ENCODE measurements around the gene BTBD17. TPM values are rescaled to one million over a fixed set of nuclear protein-coding genes. Genes with fewer than 3 reads are reported as not detected.

Gene BTBD17
- total RNA-seq, 1 experiment from 2014 or later, result not detected

DNA sequence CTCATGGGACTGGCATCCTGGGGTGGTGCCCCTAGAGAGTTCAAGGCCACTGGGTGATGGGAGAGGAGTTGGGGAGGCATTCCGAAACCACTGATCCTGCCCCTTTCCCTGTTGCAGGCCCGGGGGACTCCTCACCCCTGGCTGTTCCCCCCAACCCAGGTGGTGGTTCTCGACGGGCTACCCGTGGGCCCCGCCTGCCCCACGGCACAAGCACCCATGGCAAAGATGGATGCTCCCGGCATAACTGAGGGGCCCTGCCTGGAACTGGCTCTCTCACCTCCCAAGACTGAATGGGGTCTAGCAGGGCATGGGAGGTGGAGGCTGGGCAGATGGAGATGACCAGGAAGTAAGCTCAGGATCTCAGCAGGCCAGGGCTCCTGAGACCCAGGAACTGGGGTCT is 6.6 kb downstream of the BTBD17 start:
- no peak overlapping the region for H3K4me2 ChIP-seq (ENCODE audit: low read length)
- no peak overlapping the region for H2AFZ ChIP-seq (ENCODE audit: low read depth, low read length, poor library complexity, severe bottlenecking)
- ChIA-PET CTCF (no interaction called here), RAD21 (ENCODE audit: low non-redundant PET in 1 of 2, low total read pairs in 2 of 2, uncharacterized antibody in 2 of 2, unreplicated experiment in 2 of 2) (no interaction called here), POLR2A (no interaction called here)
- H3K9ac ChIP-seq (ENCODE audit: low read length), result no peak overlapping the region
- no TSS peak for BruUV-seq (replicated peaks)
- H3K9me3 ChIP-seq (ENCODE audit: control insufficient read depth in 1 of 2, insufficient read depth in 1 of 2, low read depth in 1 of 2, low read length in 2 of 2), result no peaks in the 10 kb centered on the region
- ATAC-seq (no peak), DNase-seq (ENCODE audit: low read depth, low spot score) (no peak)
- H3K27ac ChIP-seq (ENCODE audit: low read depth, low read length), result no peak overlapping the region
- H3K4me1 ChIP-seq (ENCODE audit: control insufficient read depth in 1 of 2, insufficient read depth in 2 of 2, low read length in 2 of 2), result peaks cover 7 to 14% of the 10 kb centered on the region in 2 experiments; a peak in 3 of 4 replicates
- no peak overlapping the region for H3K4me3 ChIP-seq (replicated peaks in 1 of 2; ENCODE audit: low read depth in 1 of 2, low read length in 2 of 2)
- intact Hi-C loops (cut with micrococcal nuclease), result no loop called here
- H3K79me2 ChIP-seq (ENCODE audit: insufficient read depth, low read length), result no peaks in the 10 kb centered on the region
- H3K36me3 ChIP-seq (ENCODE audit: control insufficient read depth in 1 of 2, insufficient read depth in 2 of 2, low read length in 2 of 2), result no peaks in the 10 kb centered on the region
- H3K9me2 ChIP-seq (ENCODE audit: insufficient read depth), result no peaks in the 10 kb centered on the region
- no peaks in the 10 kb centered on the region for H4K20me1 ChIP-seq (ENCODE audit: insufficient read depth)
- no peaks in the 10 kb centered on the region for H3K27me3 ChIP-seq (ENCODE audit: insufficient read depth, low read length)
- no peak for TF ChIP-seq SIN3A (IDR thresholded peaks at IDR 0.05; ENCODE audit: low read depth)
- no peak for TF ChIP-seq SRF (IDR thresholded peaks at IDR 0.05; ENCODE audit: low read depth)
- TF ChIP-seq YY1 (IDR thresholded peaks at IDR 0.05; ENCODE audit: extremely low read depth, insufficient replicate concordance, low read depth, low read length), result no peak
- no peak for TF ChIP-seq TCF7L2 (IDR thresholded peaks at IDR 0.05; ENCODE audit: borderline replicate concordance, extremely low read depth, insufficient read depth, insufficient read length)
- no peak for TF ChIP-seq CEBPB (IDR thresholded peaks at IDR 0.05; ENCODE audit: low read depth)
- no peak for TF ChIP-seq EZH2 (IDR thresholded peaks at IDR 0.05)
- TF ChIP-seq ATF3 (IDR thresholded peaks at IDR 0.05), result no peak
- TF ChIP-seq CBX3 (IDR thresholded peaks at IDR 0.05; ENCODE audit: low read depth), result no peak
- TF ChIP-seq ELF1 (IDR thresholded peaks at IDR 0.05; ENCODE audit: borderline replicate concordance, low read depth), result no peak
- no peak for TF ChIP-seq EZH2phosphoT487 (IDR thresholded peaks at IDR 0.05; ENCODE audit: borderline replicate concordance)
- TF ChIP-seq, protein P1, sequence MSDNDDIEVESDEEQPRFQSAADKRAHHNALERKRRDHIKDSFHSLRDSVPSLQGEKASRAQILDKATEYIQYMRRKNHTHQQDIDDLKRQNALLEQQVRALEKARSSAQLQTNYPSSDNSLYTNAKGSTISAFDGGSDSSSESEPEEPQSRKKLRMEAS (IDR thresholded peaks at IDR 0.05), result no peak

- H3K4me3 ChIP-seq (replicated peaks in 1 of 2; ENCODE audit: low read depth in 1 of 2, low read length in 2 of 2), result no peak overlapping the region
- H3K9me2 ChIP-seq (ENCODE audit: insufficient read depth), result no peaks in the 10 kb centered on the region
- CTCF ChIA-PET, result no interaction called here
- POLR2A ChIA-PET, result no interaction called here
- BruUV-seq (replicated peaks), result no TSS peak
- ATAC-seq, result peak; percentile 23
- H3K9me3 ChIP-seq (ENCODE audit: control insufficient read depth in 1 of 2, insufficient read depth in 1 of 2, low read depth in 1 of 2, low read length in 2 of 2), result no peaks in the 10 kb centered on the region
- RAD21 ChIA-PET (ENCODE audit: low non-redundant PET in 1 of 2, low total read pairs in 2 of 2, uncharacterized antibody in 2 of 2, unreplicated experiment in 2 of 2), result no interaction called here
- TF ChIP-seq TCF7L2 (IDR thresholded peaks at IDR 0.05; ENCODE audit: borderline replicate concordance, extremely low read depth, insufficient read depth, insufficient read length), result no peak
- TF ChIP-seq SIN3A (IDR thresholded peaks at IDR 0.05; ENCODE audit: low read depth), result no peak
- TF ChIP-seq SP1 (IDR thresholded peaks at IDR 0.05; ENCODE audit: low read depth), result no peak
- no peak for TF ChIP-seq CEBPB (IDR thresholded peaks at IDR 0.05; ENCODE audit: low read depth)
- TF ChIP-seq CTCF (IDR thresholded peaks at IDR 0.05 in 2 of 3, conservative IDR thresholded peaks at IDR 0.05 in 1 of 3; ENCODE audit: borderline replicate concordance in 1 of 3, insufficient read depth in 1 of 3, low read depth in 2 of 3, low read length in 2 of 3), result no peak
- H3K9ac ChIP-seq (ENCODE audit: low read length), result no peak overlapping the region
- peak overlapping the region; percentile 58 for H3K4me2 ChIP-seq (ENCODE audit: low read length)
- H3K27me3 ChIP-seq (ENCODE audit: insufficient read depth, low read length), result no peaks in the 10 kb centered on the region
- H2AFZ ChIP-seq (ENCODE audit: low read depth, low read length, poor library complexity, severe bottlenecking), result no peak overlapping the region
- H3K79me2 ChIP-seq (ENCODE audit: insufficient read depth, low read length), result no peaks in the 10 kb centered on the region
- no peak overlapping the region; the same call in 1 of the 2 replicates for H3K27ac ChIP-seq (ENCODE audit: low read depth, low read length)
- no peak for DNase-seq (ENCODE audit: low read depth, low spot score)
- intact Hi-C loops (cut with micrococcal nuclease), result loop anchor here (1.0 to 5.0 kb wide), 2 partner anchors 53 to 142 kb away; partner anchors contain the start of gene TTYH2
- no peaks in the 10 kb centered on the region for H3K36me3 ChIP-seq (ENCODE audit: control insufficient read depth in 1 of 2, insufficient read depth in 2 of 2, low read length in 2 of 2)
- H3K4me1 ChIP-seq (ENCODE audit: control insufficient read depth in 1 of 2, insufficient read depth in 2 of 2, low read length in 2 of 2), result peaks cover 7 to 14% of the 10 kb centered on the region in 2 experiments; a peak in 3 of 4 replicates
- no peaks in the 10 kb centered on the region for H4K20me1 ChIP-seq (ENCODE audit: insufficient read depth)
These were observed 7.1 kb downstream of the BTBD17 start for GRCh38 chr17:74354561-74354960.

Measured in HCT116 (cell line).